K562 treated with DMSO at 1 percent for 24 hours (cell line): ENCODE measurements around the gene BHLHA15. TPM values are rescaled to one million over a fixed set of nuclear protein-coding genes. Genes with fewer than 3 reads are reported as not detected.

Source experiments
- total RNA-seq: library from RNA; unstranded; fragments of 300-600 nt; gene quantifications from 2 replicates; pipeline ENCODE4 v1.2.3, GENCODE V29; 2022; ENCODE audit warnings: low read depth; ENCODE audit not compliant: insufficient read depth

BHLHA15 gene
- 3.0 and 7.9 TPM in 2 replicates for total RNA-seq

DNA sequence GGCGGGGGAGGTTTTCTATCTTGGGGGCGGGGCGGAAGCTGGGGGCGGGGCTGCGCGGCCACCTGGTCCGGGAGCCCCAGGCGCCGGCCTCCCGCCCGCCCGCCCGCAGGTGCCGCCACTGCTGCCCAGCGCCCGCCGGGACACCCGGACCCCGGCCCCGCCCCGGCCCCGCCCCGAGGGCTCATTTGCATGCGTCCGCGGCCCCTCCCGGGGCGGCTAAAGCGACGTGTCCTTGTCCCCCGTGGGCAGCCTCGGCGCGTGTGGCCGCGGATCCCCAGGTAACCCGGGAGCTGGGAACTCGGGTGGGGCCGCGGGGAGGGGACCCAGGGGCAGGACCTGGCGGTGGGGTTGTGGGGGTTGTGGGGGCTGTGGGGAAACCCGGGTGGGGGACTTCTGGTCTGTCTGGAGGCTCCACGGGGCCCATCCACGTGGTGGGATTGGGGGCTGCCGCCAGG, at the start of gene BHLHA15:
Gene BHLHA15 (plus strand): TSS at position 219 of the 455 bp plus-strand sequence. CDS start 871 bp downstream, outside the sequence.

DNA sequence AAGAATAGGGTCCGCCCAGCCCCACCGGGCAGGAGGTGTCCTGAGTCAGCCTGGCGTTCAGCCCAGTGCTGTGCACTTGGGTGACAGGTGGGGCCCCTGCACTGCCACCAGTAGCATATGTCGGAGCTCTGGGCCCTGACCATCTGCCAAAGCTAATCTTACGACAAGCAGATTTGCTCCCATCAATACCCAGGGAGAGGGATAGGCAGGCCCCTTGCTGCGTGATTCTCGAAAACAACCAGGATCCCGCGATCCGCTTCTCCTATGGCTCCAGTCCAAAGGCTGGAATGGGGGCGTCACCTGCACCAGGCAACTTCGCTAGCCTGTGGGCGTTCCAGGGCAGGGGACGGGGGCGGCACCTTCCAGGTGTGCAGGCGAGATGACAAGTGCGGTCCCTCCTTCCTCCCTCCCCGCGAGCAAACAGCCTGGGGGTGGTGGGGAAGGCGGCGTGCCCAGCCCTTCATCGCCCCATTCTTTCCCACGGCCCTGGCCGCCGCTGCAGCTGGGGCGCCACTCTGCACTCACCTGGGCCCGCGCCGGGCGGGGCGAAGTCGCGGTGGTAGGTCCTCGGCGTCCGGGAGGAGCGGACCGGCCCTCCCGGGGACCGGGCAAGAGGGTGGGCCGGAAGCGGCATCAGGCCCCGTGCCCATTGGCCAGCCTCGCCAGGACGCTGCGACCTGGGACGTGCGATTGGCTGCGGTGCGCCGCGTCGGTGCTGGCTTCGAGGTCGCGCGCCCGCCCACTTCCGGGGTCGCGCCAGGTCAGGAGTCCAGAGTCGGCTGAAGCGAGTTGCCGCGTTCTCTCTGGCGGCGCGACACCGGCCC, 40.6 kb downstream of the BHLHA15 start, which contains the start of gene TECPR1:
Gene TECPR1 (minus strand): TSS at position 632 of the 824 bp plus-strand sequence. CDS start 6,086 bp downstream, outside the sequence.

Other genes starting within 250 kb of the BHLHA15 start
- not detected in 2 replicates for gene OCM2, start 221.2 kb upstream of the BHLHA15 start, total RNA-seq
- gene LMTK2, start 104.6 kb upstream of the BHLHA15 start, total RNA-seq, result 9.4 and 10.8 TPM in 2 replicates
- gene TECPR1, start 40.8 kb downstream of the BHLHA15 start, total RNA-seq, result 15.8 and 18.4 TPM in 2 replicates
- gene BRI3, start 70.2 kb downstream of the BHLHA15 start, total RNA-seq, result 201 and 236 TPM in 2 replicates
- gene BAIAP2L1, start 189.7 kb downstream of the BHLHA15 start, total RNA-seq, result 14.8 and 14.9 TPM in 2 replicates